Caco-2 (cell line): Measurements from ENCODE around the gene PLCB4. TPM values are rescaled to one million over a fixed set of nuclear protein-coding genes. Genes with fewer than 3 reads are reported as not detected.

ENCODE experiments used
- BruUV-seq: library from RNA; stranded (reverse); fragments of 400-500 nt; replicated peaks from 2 replicates; lab custom pipeline; 2021; lab: Mats Ljungman, UMichigan
- CTCF ChIA-PET: fragments of 300-600 bp; sonication (Branson Sonifier 250); formaldehyde crosslinking; loops from one replicate; lab custom pipeline; 2022; ENCODE audit warnings: antibody characterized with exemption; lab: Charles Lee
- POLR2A ChIA-PET: fragments of 300-600 bp; sonication (Branson Sonifier 250); formaldehyde crosslinking; loops from one replicate; lab custom pipeline; 2022; ENCODE audit warnings: antibody characterized with exemption; lab: Charles Lee
- DNase-seq, 2 experiments: peaks; one replicate each; pipeline versions ENCODE4 v3.0.0 to v3.0.0-alpha.2; 2020 to 2022
- H3K27me3 ChIP-seq: replicated peaks from 2 replicates; pipeline ENCODE4 v1.6.0; 2011; ENCODE audit warnings: low read length; ENCODE audit not compliant: control insufficient read depth, insufficient read depth
- H3K36me3 ChIP-seq: 2 replicates; pipeline ENCODE4 v1.5.1; 2011; ENCODE audit warnings: low read length; ENCODE audit not compliant: control insufficient read depth, insufficient read depth
- H3K4me1 ChIP-seq: fragments of 250-450 bp; sonication (Bioruptor Pico); 2 replicates; pipeline ENCODE4 v1.5.1; 2020; ENCODE audit warnings: mild to moderate bottlenecking
- H3K4me3 ChIP-seq: 2 replicates; pipeline ENCODE4 v1.5.1; 2011; ENCODE audit warnings: low read depth, mild to moderate bottlenecking, control low read depth, low read length
- H3K9me3 ChIP-seq: fragments of 250-450 bp; sonication (Bioruptor Pico); 2 replicates; pipeline ENCODE4 v1.5.1; 2020; ENCODE audit warnings: mild to moderate bottlenecking, moderate library complexity
- H3K27ac Mint-ChIP-seq: one replicate; pipeline ENCODE4 v1.8.0; 2022; ENCODE audit warnings: mixed read lengths; ENCODE audit not compliant: unreplicated experiment
- H3K27me3 Mint-ChIP-seq: one replicate; pipeline ENCODE4 v1.8.0; 2022; ENCODE audit warnings: mixed read lengths; ENCODE audit not compliant: insufficient read depth, unreplicated experiment
- H3K36me3 Mint-ChIP-seq: one replicate; pipeline ENCODE4 v1.8.0; 2022; ENCODE audit warnings: mild to moderate bottlenecking, mixed read lengths; ENCODE audit not compliant: insufficient read depth, unreplicated experiment
- H3K4me1 Mint-ChIP-seq: one replicate; pipeline ENCODE4 v1.8.0; 2022; ENCODE audit warnings: low read depth, mixed read lengths; ENCODE audit not compliant: unreplicated experiment
- H3K4me3 Mint-ChIP-seq: one replicate; pipeline ENCODE4 v1.8.0; 2022; ENCODE audit warnings: mild to moderate bottlenecking, moderate library complexity, mixed read lengths; ENCODE audit not compliant: unreplicated experiment
- H3K9me3 Mint-ChIP-seq: one replicate; pipeline ENCODE4 v1.8.0; 2022; ENCODE audit warnings: mixed read lengths; ENCODE audit not compliant: unreplicated experiment
- intact Hi-C: fragments of 100-400 bp; cut with micrococcal nuclease; formaldehyde crosslinking; loops from one replicate; pipeline ENCODE4 v1.10.0; 2022; ENCODE audit not compliant: unreplicated experiment
- total RNA-seq: library from RNA; stranded (reverse); gene quantifications from 2 replicates; pipeline ENCODE4 v1.2.3, GENCODE V29; 2022
- TF ChIP-seq, protein P1 (sequence below), 2 experiments: fragments of 200-600 bp in 1 of 2; IDR thresholded peaks; 1 replicate in 1 of 2; 2 replicates in 1 of 2; pipeline versions ENCODE4 v1.5.1 to v1.8.0; 2011 to 2022; ENCODE audit warnings: antibody characterized with exemption in 1 of 2, control low read depth in 1 of 2, inconsistent platforms in 1 of 2, low read depth in 1 of 2, low read length in 1 of 2, mild to moderate bottlenecking in 1 of 2, moderate library complexity in 1 of 2; ENCODE audit not compliant: insufficient read depth in 1 of 2, severe bottlenecking in 1 of 2, unreplicated experiment in 1 of 2

PLCB4 gene
- total RNA-seq, 1 experiment from 2014 or later = 3.0 TPM

DNA sequence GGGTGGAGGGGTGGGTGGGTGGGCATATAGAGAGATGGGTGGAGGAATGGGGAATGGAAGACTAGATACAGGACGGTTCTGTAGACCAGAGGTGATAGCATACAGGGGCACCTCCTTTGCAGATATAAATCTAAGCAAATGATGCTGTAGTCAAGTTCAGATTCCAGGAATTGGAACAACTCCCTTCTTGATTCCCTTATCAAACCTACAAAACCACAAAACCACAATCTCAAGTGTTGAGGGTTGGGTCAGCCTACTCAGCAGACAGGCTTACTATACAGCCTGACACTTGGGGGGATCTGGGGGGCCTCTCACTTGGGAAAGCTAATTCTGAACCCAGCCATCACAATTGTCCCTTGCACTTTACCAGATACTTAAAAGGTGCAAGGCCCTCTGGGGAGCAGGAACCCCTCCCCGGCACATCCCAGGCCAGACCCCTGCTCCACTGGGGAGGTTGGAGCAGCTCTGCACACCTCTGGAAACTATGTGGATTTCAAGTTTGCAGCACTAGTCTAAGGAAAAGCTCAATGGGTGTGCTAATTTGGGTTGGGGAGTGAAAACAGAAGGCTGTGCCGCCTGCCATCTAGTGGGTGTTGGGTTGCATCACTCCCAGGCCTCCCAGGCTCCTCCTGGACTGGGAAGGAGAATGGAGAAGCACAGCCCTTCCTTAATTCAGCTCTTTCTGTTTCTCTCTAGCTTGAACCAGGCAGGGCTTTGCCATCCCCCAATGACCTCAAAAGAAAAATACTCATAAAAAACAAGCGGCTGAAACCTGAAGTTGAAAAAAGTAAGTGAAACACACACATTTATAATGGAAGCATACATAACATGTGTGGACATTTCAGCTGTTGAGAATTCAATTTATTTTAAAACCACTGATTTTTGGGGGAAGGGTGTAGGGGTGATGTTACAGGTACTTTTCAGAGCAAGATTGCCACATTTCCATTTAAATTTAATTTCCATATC is 324.3 kb downstream of the PLCB4 start:
- TF ChIP-seq, protein P1, sequence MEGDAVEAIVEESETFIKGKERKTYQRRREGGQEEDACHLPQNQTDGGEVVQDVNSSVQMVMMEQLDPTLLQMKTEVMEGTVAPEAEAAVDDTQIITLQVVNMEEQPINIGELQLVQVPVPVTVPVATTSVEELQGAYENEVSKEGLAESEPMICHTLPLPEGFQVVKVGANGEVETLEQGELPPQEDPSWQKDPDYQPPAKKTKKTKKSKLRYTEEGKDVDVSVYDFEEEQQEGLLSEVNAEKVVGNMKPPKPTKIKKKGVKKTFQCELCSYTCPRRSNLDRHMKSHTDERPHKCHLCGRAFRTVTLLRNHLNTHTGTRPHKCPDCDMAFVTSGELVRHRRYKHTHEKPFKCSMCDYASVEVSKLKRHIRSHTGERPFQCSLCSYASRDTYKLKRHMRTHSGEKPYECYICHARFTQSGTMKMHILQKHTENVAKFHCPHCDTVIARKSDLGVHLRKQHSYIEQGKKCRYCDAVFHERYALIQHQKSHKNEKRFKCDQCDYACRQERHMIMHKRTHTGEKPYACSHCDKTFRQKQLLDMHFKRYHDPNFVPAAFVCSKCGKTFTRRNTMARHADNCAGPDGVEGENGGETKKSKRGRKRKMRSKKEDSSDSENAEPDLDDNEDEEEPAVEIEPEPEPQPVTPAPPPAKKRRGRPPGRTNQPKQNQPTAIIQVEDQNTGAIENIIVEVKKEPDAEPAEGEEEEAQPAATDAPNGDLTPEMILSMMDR (IDR thresholded peaks at IDR 0.05; ENCODE audit: insufficient read depth in 1 of 2, low read depth in 1 of 2, low read length in 1 of 2, severe bottlenecking in 1 of 2, unreplicated experiment in 1 of 2) = peak; percentile 65 to 92
- Histone ChIP-seq H3K27me3 (no peaks in the 10 kb centered on the region), H3K9me3 (no peaks in the 10 kb centered on the region), H3K4me1 (no peaks in the 10 kb centered on the region), H3K4me3 (no peak overlapping the region), H3K36me3 (no peaks in the 10 kb centered on the region)
- ChIA-PET CTCF (interaction anchor here (0.5 to 1.2 kb wide), 10 partner anchors 15 to 643 kb away, joined by 3 to 15 read pairs (median 4); no protein-coding TSS in a partner anchor), POLR2A (no interaction called here)
- H3K9me3 Mint-ChIP-seq = no peaks in the 10 kb centered on the region
- H3K4me1 Mint-ChIP-seq = no peaks in the 10 kb centered on the region
- intact Hi-C loops = loop anchor here (2.0 kb wide), 1 partner anchor 540 kb away; no protein-coding TSS in a partner anchor
- no peak overlapping the region for H3K4me3 Mint-ChIP-seq
- no peak overlapping the region for H3K27ac Mint-ChIP-seq
- no TSS peak for BruUV-seq
- H3K36me3 Mint-ChIP-seq = no peaks in the 10 kb centered on the region
- peak; percentile 62 to 65 for DNase-seq
- H3K27me3 Mint-ChIP-seq = peaks cover 6% of the 10 kb centered on the region

DNA sequence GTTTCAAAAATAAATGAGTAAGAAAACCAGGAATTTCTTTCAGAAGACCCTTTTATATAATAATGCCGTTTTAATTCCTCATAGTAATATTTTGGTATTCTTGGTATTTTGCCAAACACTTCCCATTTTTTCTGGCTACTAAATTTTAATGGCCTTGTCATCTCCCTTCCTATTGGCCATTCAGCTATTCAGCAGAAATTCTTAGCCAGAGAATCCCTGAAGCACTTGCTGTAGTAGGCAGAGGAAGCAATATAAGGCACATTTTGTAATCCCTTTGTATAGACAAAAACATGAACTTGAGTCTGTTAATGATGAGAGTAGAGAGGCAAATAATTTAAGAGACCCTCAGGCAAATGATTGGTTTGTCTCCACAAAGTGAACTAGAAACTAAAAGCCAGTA is 327.1 kb downstream of the PLCB4 start:
- CTCF ChIA-PET = no interaction called here
- TF ChIP-seq, protein P1 (IDR thresholded peaks at IDR 0.05; ENCODE audit: insufficient read depth in 1 of 2, low read depth in 1 of 2, low read length in 1 of 2, severe bottlenecking in 1 of 2, unreplicated experiment in 1 of 2) = no peak

DNA sequence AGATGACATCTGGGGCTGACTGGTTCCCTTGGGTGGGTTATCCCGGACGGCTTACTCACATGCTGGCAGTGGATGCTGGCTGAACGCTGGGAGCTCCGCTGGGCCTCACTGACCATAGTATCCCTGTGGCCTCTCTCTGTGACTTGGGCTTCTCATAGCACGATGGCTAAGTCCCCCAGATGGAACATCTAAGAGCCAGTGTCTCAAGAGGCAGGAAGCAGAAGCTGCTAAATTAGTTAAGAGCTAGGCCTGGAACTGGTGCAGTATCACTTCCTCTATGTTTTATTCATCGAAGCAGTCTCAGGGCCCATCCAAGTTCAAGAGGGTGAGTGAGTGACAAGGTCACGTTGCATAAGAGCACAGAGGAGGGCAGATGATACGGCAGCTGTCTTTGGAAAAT is 329.0 kb downstream of the PLCB4 start:
- DNase-seq = no peak
- Histone ChIP-seq H3K4me1 (no peaks in the 10 kb centered on the region), H3K36me3 (no peaks in the 10 kb centered on the region), H3K27me3 (no peaks in the 10 kb centered on the region), H3K4me3 (no peak overlapping the region), H3K9me3 (no peaks in the 10 kb centered on the region)
- Mint-ChIP-seq H3K36me3 (no peaks in the 10 kb centered on the region), H3K4me1 (no peaks in the 10 kb centered on the region), H3K27me3 (no peaks in the 10 kb centered on the region), H3K9me3 (no peaks in the 10 kb centered on the region), H3K27ac (no peak overlapping the region), H3K4me3 (no peak overlapping the region)
- TF ChIP-seq, protein P1 (IDR thresholded peaks at IDR 0.05; ENCODE audit: insufficient read depth in 1 of 2, low read depth in 1 of 2, low read length in 1 of 2, severe bottlenecking in 1 of 2, unreplicated experiment in 1 of 2) = no peak
- ChIA-PET CTCF (no interaction called here), POLR2A (no interaction called here)
- no TSS peak for BruUV-seq
- intact Hi-C loops = no loop called here

More for the DNA sequence above, 327.1 kb downstream of the PLCB4 start:
- no peaks in the 10 kb centered on the region for H3K4me1 Mint-ChIP-seq
- H3K27ac Mint-ChIP-seq = no peak overlapping the region
- H3K36me3 Mint-ChIP-seq = no peaks in the 10 kb centered on the region
- POLR2A ChIA-PET = no interaction called here
- Histone ChIP-seq H3K4me3 (no peak overlapping the region), H3K27me3 (no peaks in the 10 kb centered on the region), H3K36me3 (no peaks in the 10 kb centered on the region), H3K4me1 (no peaks in the 10 kb centered on the region), H3K9me3 (no peaks in the 10 kb centered on the region)
- H3K9me3 Mint-ChIP-seq = no peaks in the 10 kb centered on the region
- no peak overlapping the region for H3K4me3 Mint-ChIP-seq
- BruUV-seq = no TSS peak
- H3K27me3 Mint-ChIP-seq = peaks cover 3% of the 10 kb centered on the region
- intact Hi-C loops = no loop called here
- DNase-seq = no peak
